ENCODE results near the gene HNRNPA3. TPM values are rescaled to one million over a fixed set of nuclear protein-coding genes. Genes with fewer than 3 reads are reported as not detected.

HNRNPA3 gene
- total and polyA plus RNA-seq, 2 of the 13 experiments (the other 11 are each of a cell fraction or from before 2014, with no cell fraction given): 73.3 to 97.7 TPM

GRCh38 chr2:177212106-177212890, at the start of gene HNRNPA3 (continued):
- TF ChIP-seq GPBP1L1 (CRISPR knock-in tag; IDR thresholded peaks at IDR 0.05) (no peak), NFAT5 (CRISPR knock-in tag; IDR thresholded peaks at IDR 0.05) (peak; percentile 84), ATF6 (CRISPR knock-in tag; conservative IDR thresholded peaks at IDR 0.05) (peak; percentile 62; the same call in 1 of the 2 replicates), MAFK (conservative IDR thresholded peaks at IDR 0.05 in 1 of 2, IDR thresholded peaks at IDR 0.05 in 1 of 2; ENCODE audit: low read length in 2 of 2) (0 out of 4 replicates have a peak, but pooled peaks of 1 of the 2 experiments have one; percentile 1), STAG1 (CRISPR knock-in tag; IDR thresholded peaks at IDR 0.05) (peak; percentile 3; the same call in 1 of the 2 replicates), HNF4G (IDR thresholded peaks at IDR 0.05; ENCODE audit: borderline replicate concordance, low read depth, low read length) (no peak), HNF4G (CRISPR knock-in tag; IDR thresholded peaks at IDR 0.05; ENCODE audit: borderline replicate concordance, low read depth) (peak; percentile 26; the same call in 1 of the 2 replicates), ZNF274 (CRISPR knock-in tag; IDR thresholded peaks at IDR 0.05) (0 out of 2 replicates have a peak, but pooled peaks have one; percentile 59), DMTF1 (CRISPR knock-in tag; IDR thresholded peaks at IDR 0.05) (no peak), ZBTB10 (CRISPR knock-in tag; IDR thresholded peaks at IDR 0.05; ENCODE audit: borderline replicate concordance) (peak; percentile 57; the same call in 1 of the 2 replicates), RAD21 (CRISPR knock-in tag; IDR thresholded peaks at IDR 0.05) (peak; percentile 38; the same call in 1 of the 2 replicates), NFE2L1 (CRISPR knock-in tag; IDR thresholded peaks at IDR 0.05; ENCODE audit: borderline replicate concordance) (no peak)

All from HepG2 (cell line).